Measurements from ENCODE around the gene MPIG6B. TPM values are rescaled to one million over a fixed set of nuclear protein-coding genes. Genes with fewer than 3 reads are reported as not detected.

The MPIG6B gene
- total and polyA plus RNA-seq, 8 donors: 1.2 to 3.5 (median 2.8) TPM

GRCh38 chr6:31749301-31750036, 26.3 kb downstream of the MPIG6B start:
- intact Hi-C loops (cut with DNase I): no loop called here
- TF ChIP-seq, protein P1, sequence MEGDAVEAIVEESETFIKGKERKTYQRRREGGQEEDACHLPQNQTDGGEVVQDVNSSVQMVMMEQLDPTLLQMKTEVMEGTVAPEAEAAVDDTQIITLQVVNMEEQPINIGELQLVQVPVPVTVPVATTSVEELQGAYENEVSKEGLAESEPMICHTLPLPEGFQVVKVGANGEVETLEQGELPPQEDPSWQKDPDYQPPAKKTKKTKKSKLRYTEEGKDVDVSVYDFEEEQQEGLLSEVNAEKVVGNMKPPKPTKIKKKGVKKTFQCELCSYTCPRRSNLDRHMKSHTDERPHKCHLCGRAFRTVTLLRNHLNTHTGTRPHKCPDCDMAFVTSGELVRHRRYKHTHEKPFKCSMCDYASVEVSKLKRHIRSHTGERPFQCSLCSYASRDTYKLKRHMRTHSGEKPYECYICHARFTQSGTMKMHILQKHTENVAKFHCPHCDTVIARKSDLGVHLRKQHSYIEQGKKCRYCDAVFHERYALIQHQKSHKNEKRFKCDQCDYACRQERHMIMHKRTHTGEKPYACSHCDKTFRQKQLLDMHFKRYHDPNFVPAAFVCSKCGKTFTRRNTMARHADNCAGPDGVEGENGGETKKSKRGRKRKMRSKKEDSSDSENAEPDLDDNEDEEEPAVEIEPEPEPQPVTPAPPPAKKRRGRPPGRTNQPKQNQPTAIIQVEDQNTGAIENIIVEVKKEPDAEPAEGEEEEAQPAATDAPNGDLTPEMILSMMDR (IDR thresholded peaks at IDR 0.05): no peak
- Histone ChIP-seq H3K36me3 (no peaks in the 10 kb centered on the region), H3K9me3 (no peaks in the 10 kb centered on the region), H3K27me3 (no peaks in the 10 kb centered on the region), H3K4me1 (no peaks in the 10 kb centered on the region), H3K4me3 (no peak overlapping the region), H3K27ac (no peak overlapping the region)
- DNase-seq (no peak), ATAC-seq (no peak)

- ATAC-seq (no peak), DNase-seq (no peak)
- H3K9me3 ChIP-seq: no peaks in the 10 kb centered on the region
- H3K27me3 ChIP-seq: no peaks in the 10 kb centered on the region
- intact Hi-C loops (cut with DNase I): no loop called here
- no peaks in the 10 kb centered on the region for H3K36me3 ChIP-seq
- no peak overlapping the region for H3K27ac ChIP-seq
- TF ChIP-seq, protein P1 (IDR thresholded peaks at IDR 0.05): no peak
- no peaks in the 10 kb centered on the region for H3K4me1 ChIP-seq
- H3K4me3 ChIP-seq: no peak overlapping the region
Measured at GRCh38 chr6:31750411-31751022, 27.3 kb downstream of the MPIG6B start.

- Histone ChIP-seq H3K4me1 (no peaks in the 10 kb centered on the region), H3K27me3 (no peaks in the 10 kb centered on the region), H3K27ac (no peak overlapping the region), H3K9me3 (no peaks in the 10 kb centered on the region), H3K4me3 (no peak overlapping the region), H3K36me3 (no peaks in the 10 kb centered on the region)
- intact Hi-C loops (cut with DNase I): no loop called here
- DNase-seq: no peak
- no peak for ATAC-seq
- TF ChIP-seq, protein P1 (IDR thresholded peaks at IDR 0.05): no peak
Measured at GRCh38 chr6:31752739-31753319, 29.7 kb downstream of the MPIG6B start.

GRCh38 chr6:31758281-31758680, 35.1 kb downstream of the MPIG6B start:
- H3K36me3 ChIP-seq: peaks cover 0 to 15% of the 10 kb centered on the region in 2 donors
- intact Hi-C loops (cut with DNase I): no loop called here
- ATAC-seq: no peak

GRCh38 chr6:31760790-31761189, 37.6 kb downstream of the MPIG6B start:
- no peaks in the 10 kb centered on the region for H3K27me3 ChIP-seq
- DNase-seq (no peak), ATAC-seq (no peak)
- intact Hi-C loops (cut with DNase I): no loop called here
- H3K36me3 ChIP-seq: peaks cover 0 to 15% of the 10 kb centered on the region in 2 donors
- H3K4me3 ChIP-seq: no peak overlapping the region
- no peaks in the 10 kb centered on the region for H3K4me1 ChIP-seq
- TF ChIP-seq, protein P1 (IDR thresholded peaks at IDR 0.05): no peak
- no peaks in the 10 kb centered on the region for H3K9me3 ChIP-seq
- H3K27ac ChIP-seq: no peak overlapping the region

More at GRCh38 chr6:31758281-31758680, 35.1 kb downstream of the MPIG6B start:
- Histone ChIP-seq H3K4me3 (no peak overlapping the region), H3K27me3 (no peaks in the 10 kb centered on the region), H3K9me3 (no peaks in the 10 kb centered on the region), H3K4me1 (no peaks in the 10 kb centered on the region), H3K27ac (no peak overlapping the region)
- no peak for DNase-seq
- TF ChIP-seq, protein P1 (IDR thresholded peaks at IDR 0.05): no peak

Data from left lung (tissue), 10 donors.